Cardiac muscle cell (in vitro differentiated cells and primary cell): ENCODE data around the gene TAAR8. TPM values are rescaled to one million over a fixed set of nuclear protein-coding genes. Genes with fewer than 3 reads are reported as not detected.
"Not testable (repeated sequence)": the region's sequence is repeated elsewhere in the genome, so short reads cannot be mapped to it uniquely, and the experiment has no call there.

Source experiments
- DNase-seq, 2 donors: peaks; one replicate each; pipeline versions ENCODE4 v3.0.0 to v3.0.0-alpha.2; 2010 to 2017; ENCODE audit warnings: low read depth in 1 of 2, low spot score in 1 of 2
- H3K27ac ChIP-seq: fragments of 200-600 bp; sonication (generic); 2 replicates; pipeline ENCODE4 v1.5.1; 2016
- H3K27me3 ChIP-seq: fragments of 200-600 bp; sonication (generic); 2 replicates; pipeline ENCODE4 v1.6.0; 2016; ENCODE audit warnings: control low read depth
- H3K36me3 ChIP-seq: fragments of 200-600 bp; sonication (generic); 2 replicates; pipeline ENCODE4 v1.5.1; 2016; ENCODE audit warnings: control low read depth
- H3K4me1 ChIP-seq: fragments of 200-600 bp; sonication (generic); 2 replicates; pipeline ENCODE4 v1.8.1; 2017; ENCODE audit warnings: low read depth, mild to moderate bottlenecking, mixed run types
- H3K4me3 ChIP-seq: fragments of 200-600 bp; sonication (generic); 2 replicates; pipeline ENCODE4 v1.5.1; 2016; ENCODE audit warnings: mild to moderate bottlenecking
- H3K9me3 ChIP-seq: fragments of 200-600 bp; sonication (generic); 2 replicates; pipeline ENCODE4 v1.5.1; 2017; ENCODE audit warnings: low read depth, mild to moderate bottlenecking, control low read depth
- CTCF ChIP-seq: IDR thresholded peaks from 2 replicates; pipeline ENCODE4 v1.5.1; 2012; ENCODE audit warnings: low read depth, mild to moderate bottlenecking, low read length
- polyA plus RNA-seq: library from polyadenylated mRNA; unstranded; fragments of >200 nt; fragmentation: Nextera tagmentation; extraction: Ambion mirVana; gene quantifications from 2 replicates; pipeline ENCODE4 v1.2.1, GENCODE V29; 2016
- total RNA-seq: library from RNA; depleted of rRNA; stranded (reverse); fragments of >200 nt; gene quantifications from 2 replicates; pipeline ENCODE4 v1.2.3, GENCODE V29; 2016

Gene TAAR8
- total and polyA plus RNA-seq, 2 experiments from 2014 or later = not detected

- H3K9me3 ChIP-seq = no peaks in the 10 kb centered on the region
- DNase-seq = no peak
- no peaks in the 10 kb centered on the region for H3K27me3 ChIP-seq
- no peak overlapping the region for H3K27ac ChIP-seq
- no peaks in the 10 kb centered on the region for H3K36me3 ChIP-seq
- no peaks in the 10 kb centered on the region for H3K4me1 ChIP-seq
- H3K4me3 ChIP-seq = no peak overlapping the region
- no peak for TF ChIP-seq CTCF
Measured at GRCh38 chr6:132590362-132590761, 37.9 kb downstream of the TAAR8 start.

- Histone ChIP-seq H3K27me3 (no peaks in the 10 kb centered on the region), H3K4me1 (no peaks in the 10 kb centered on the region), H3K9me3 (no peaks in the 10 kb centered on the region), H3K36me3 (no peaks in the 10 kb centered on the region), H3K27ac (no peak overlapping the region), H3K4me3 (no peak overlapping the region)
- DNase-seq = no peak
- TF ChIP-seq CTCF = no peak
Measured at GRCh38 chr6:132592855-132593254, 40.4 kb downstream of the TAAR8 start.

DNA sequence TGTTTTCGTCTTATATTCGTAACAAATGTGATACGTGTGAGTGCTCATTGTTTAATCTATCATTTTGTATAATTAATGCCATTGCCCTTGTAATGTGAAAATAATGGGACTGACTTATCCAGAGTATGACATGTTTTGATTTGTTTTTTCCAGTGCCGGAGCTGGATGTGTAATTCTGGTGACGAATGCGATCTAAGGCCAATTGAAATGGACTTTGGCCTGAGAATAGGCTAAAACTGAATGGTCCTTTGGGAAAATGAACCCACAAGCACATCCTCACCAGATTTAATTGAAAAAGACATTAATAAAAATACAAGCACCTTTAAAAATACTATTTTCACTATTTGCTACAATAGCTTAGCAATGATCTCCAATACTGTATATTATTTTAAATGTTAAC is 43.7 kb downstream of the TAAR8 start:
- Histone ChIP-seq H3K27ac (no peak overlapping the region), H3K4me1 (no peaks in the 10 kb centered on the region), H3K27me3 (no peaks in the 10 kb centered on the region), H3K4me3 (no peak overlapping the region), H3K9me3 (no peaks in the 10 kb centered on the region), H3K36me3 (no peaks in the 10 kb centered on the region)
- DNase-seq = no peak
- TF ChIP-seq CTCF = no peak

DNA sequence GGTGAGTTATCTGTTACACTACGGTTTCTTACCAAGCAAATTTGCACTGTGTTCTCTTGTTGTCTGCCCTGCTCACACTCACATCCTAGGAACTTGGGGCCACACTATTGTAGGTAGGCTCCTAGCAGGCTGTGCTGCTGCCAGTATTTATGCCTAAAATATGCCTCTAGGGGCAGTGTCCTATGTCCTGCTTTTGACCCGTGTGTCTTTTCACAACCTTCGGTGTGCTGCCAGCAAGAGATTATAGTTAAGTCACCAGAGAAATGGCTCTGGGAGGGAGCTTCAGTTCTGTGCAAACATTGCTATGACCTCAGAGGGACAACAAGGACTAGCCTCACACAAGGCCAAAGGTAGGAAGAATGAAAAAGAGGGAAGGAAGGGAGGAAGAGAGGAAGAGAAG is 46.0 kb downstream of the TAAR8 start:
- Histone ChIP-seq H3K4me3 (no peak overlapping the region), H3K27me3 (no peaks in the 10 kb centered on the region), H3K9me3 (no peaks in the 10 kb centered on the region), H3K36me3 (no peaks in the 10 kb centered on the region), H3K27ac (no peak overlapping the region), H3K4me1 (no peaks in the 10 kb centered on the region)
- peak; percentile 2 to 34 for DNase-seq
- peak; percentile 30 for TF ChIP-seq CTCF

DNA sequence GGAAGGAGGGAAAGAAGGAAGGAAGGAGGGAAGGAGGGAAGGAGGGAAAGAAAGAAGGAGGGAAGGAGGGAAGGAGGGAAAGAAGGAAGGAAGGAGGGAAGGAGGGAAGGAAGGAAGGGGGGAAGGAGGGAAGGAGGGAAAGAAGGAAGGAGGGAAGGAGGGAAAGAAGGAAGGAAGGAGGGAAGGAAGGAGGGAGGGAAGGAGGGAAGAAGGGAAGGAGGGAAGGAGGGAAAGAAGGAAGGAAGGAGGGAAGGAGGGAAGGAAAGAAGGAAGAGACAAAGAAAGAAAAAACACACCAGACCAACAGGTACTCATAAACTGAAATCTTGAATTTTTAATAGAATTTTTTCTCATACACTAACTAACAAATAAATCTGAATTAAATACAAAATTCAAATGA is 48.4 kb downstream of the TAAR8 start:
- not testable (repeated sequence) for H3K27me3 ChIP-seq, H3K27ac ChIP-seq, DNase-seq, H3K4me3 ChIP-seq, H3K4me1 ChIP-seq, H3K9me3 ChIP-seq, H3K36me3 ChIP-seq

Other genes starting within 250 kb of the TAAR8 start
- 19.0 and 30.6 TPM in 2 replicates for gene MOXD1, start 151.2 kb upstream of the TAAR8 start, total RNA-seq
- 20.8 and 47.4 TPM in 2 replicates for gene MOXD1, start 151.2 kb upstream of the TAAR8 start, polyA plus RNA-seq
- 25.3 and 37.2 TPM in 2 replicates for gene STX7, start 39.6 kb upstream of the TAAR8 start, total RNA-seq
- 28.6 and 44.9 TPM in 2 replicates for gene STX7, start 39.6 kb upstream of the TAAR8 start, polyA plus RNA-seq
- gene TAAR9, start 14.4 kb upstream of the TAAR8 start, total RNA-seq = not detected in 2 replicates
- not detected in 2 replicates for gene TAAR9, start 14.4 kb upstream of the TAAR8 start, polyA plus RNA-seq
- gene TAAR6, start 17.6 kb downstream of the TAAR8 start, total RNA-seq = not detected in 2 replicates
- not detected in 2 replicates for gene TAAR6, start 17.6 kb downstream of the TAAR8 start, polyA plus RNA-seq
- gene TAAR5, start 37.1 kb downstream of the TAAR8 start, total RNA-seq = not detected in 2 replicates
- gene TAAR5, start 37.1 kb downstream of the TAAR8 start, polyA plus RNA-seq = not detected in 2 replicates
- gene TAAR2, start 71.6 kb downstream of the TAAR8 start, total RNA-seq = not detected in 2 replicates
- not detected in 2 replicates for gene TAAR2, start 71.6 kb downstream of the TAAR8 start, polyA plus RNA-seq
- gene TAAR1, start 106.5 kb downstream of the TAAR8 start, total RNA-seq = not detected in 2 replicates
- gene TAAR1, start 106.5 kb downstream of the TAAR8 start, polyA plus RNA-seq = not detected in 2 replicates
- not detected in 2 replicates for gene VNN1, start 161.4 kb downstream of the TAAR8 start, total RNA-seq
- gene VNN1, start 161.4 kb downstream of the TAAR8 start, polyA plus RNA-seq = not detected in 2 replicates
- not detected in 2 replicates for gene VNN2, start 205.2 kb downstream of the TAAR8 start, total RNA-seq
- gene VNN2, start 205.2 kb downstream of the TAAR8 start, polyA plus RNA-seq = not detected in 2 replicates
- 9.3 and 12.6 TPM in 2 replicates for gene SLC18B1, start 246.0 kb downstream of the TAAR8 start, total RNA-seq
- 18.7 and 24.8 TPM in 2 replicates for gene SLC18B1, start 246.0 kb downstream of the TAAR8 start, polyA plus RNA-seq